H1 (cell line): ENCODE measurements around the gene ST6GALNAC3. TPM values are rescaled to one million over a fixed set of nuclear protein-coding genes. Genes with fewer than 3 reads are reported as not detected.

Experiments
- CHD7 ChIP-seq: fragments of 300-600 bp; sonication (generic); IDR thresholded peaks from 2 replicates; pipeline ENCODE4 v1.7.1; 2012; ENCODE audit warnings: low read length, moderate library complexity, mild to moderate bottlenecking, inconsistent platforms; ENCODE audit not compliant: insufficient replicate concordance
- CTBP2 ChIP-seq: IDR thresholded peaks from 2 replicates; pipeline ENCODE4 v1.7.0; 2011; ENCODE audit warnings: borderline replicate concordance, mild to moderate bottlenecking, moderate library complexity, mixed read lengths, low read length; ENCODE audit not compliant: insufficient read depth, insufficient read length
- SAP30 ChIP-seq: fragments of 300-600 bp; sonication (generic); IDR thresholded peaks from 2 replicates; pipeline ENCODE4 v1.7.1; 2012; ENCODE audit warnings: low read length, moderate library complexity, mild to moderate bottlenecking, inconsistent platforms; ENCODE audit not compliant: insufficient read depth, insufficient replicate concordance
- polyA plus RNA-seq, 7 experiments: library from polyadenylated mRNA; depleted of rRNA in 3 of 7; stranded (reverse) in 5 of 7; unstranded in 2 of 7; fragments of >200 nt in 5 of 7; fragments of 200-250 nt in 2 of 7; gene quantifications; 1 replicate in 5 of 7; 2 replicates in 1 of 7; 4 replicates in 1 of 7; pipeline versions ENCODE4 v1.2.1 to v1.2.3, GENCODE V29; 2011 to 2013; ENCODE audit warnings: missing spikeins in 2 of 7, mixed read lengths in 2 of 7
- total RNA-seq: library from RNA; stranded (reverse); fragmentation: NEBNext Ultra II Directional; extraction: Animal tissue kit (Norgen Biotek cat#: 25700); gene quantifications from 2 replicates; pipeline ENCODE4 v1.2.1, GENCODE V29; 2021

The ST6GALNAC3 gene
- total and polyA plus RNA-seq, 2 of the 8 experiments (the other 6 are each of a cell fraction or from before 2014, with no cell fraction given), result 4.9 to 19.0 TPM

DNA sequence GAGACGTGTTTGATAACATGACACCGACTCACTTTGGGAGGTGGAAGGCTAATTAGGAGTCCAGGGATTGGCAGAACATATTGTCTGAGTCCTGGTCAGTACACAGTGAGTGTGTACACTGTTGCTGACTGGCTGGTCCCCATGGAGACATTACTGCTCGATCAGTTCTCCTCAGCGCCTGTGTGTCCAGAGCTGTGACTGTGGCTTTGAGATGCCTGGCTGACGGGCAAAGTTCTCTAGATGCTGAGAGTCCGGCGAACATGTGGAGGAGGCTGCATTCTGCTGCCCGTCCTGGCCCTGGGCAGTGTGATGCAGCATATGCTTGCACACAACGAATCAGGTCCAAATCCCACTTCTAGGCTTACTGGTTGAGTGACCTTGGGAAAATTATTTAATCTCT lies 512.7 kb downstream of the ST6GALNAC3 start (continued):
- no peak for TF ChIP-seq CHD7
- no peak for TF ChIP-seq SAP30
- no peak for TF ChIP-seq CTBP2
